ENCODE measurements around the gene WAPL. TPM values are rescaled to one million over a fixed set of nuclear protein-coding genes. Genes with fewer than 3 reads are reported as not detected.

WAPL gene
- total and polyA plus RNA-seq, 9 of the 15 experiments (the other 6 are each of a cell fraction or from before 2014, with no cell fraction given), result 14.3 to 36.4 (median 25.3) TPM

DNA sequence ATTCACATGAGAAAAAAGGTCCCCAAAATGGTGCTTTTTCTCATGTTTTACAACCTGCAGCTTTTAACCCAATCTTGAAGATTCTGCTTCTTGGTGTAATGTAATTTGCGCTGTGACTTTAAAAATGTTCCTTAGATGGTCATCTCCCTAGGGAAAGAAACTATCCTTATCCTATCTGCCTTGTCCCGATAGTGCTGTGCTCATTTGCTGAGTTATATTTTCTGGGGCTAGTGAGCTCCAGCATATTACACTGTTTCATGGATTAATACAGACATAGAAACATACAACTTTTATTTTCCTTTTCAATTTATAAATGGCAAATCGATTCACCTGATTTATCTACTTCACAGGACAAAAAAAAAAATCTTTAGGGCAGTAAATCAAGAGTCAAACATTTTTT, 2.8 kb downstream of the WAPL start (continued):
- TF ChIP-seq, protein P1, sequence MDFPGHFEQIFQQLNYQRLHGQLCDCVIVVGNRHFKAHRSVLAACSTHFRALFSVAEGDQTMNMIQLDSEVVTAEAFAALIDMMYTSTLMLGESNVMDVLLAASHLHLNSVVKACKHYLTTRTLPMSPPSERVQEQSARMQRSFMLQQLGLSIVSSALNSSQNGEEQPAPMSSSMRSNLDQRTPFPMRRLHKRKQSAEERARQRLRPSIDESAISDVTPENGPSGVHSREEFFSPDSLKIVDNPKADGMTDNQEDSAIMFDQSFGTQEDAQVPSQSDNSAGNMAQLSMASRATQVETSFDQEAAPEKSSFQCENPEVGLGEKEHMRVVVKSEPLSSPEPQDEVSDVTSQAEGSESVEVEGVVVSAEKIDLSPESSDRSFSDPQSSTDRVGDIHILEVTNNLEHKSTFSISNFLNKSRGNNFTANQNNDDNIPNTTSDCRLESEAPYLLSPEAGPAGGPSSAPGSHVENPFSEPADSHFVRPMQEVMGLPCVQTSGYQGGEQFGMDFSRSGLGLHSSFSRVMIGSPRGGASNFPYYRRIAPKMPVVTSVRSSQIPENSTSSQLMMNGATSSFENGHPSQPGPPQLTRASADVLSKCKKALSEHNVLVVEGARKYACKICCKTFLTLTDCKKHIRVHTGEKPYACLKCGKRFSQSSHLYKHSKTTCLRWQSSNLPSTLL (IDR thresholded peaks at IDR 0.05), result no peak
- TF ChIP-seq, protein P2, sequence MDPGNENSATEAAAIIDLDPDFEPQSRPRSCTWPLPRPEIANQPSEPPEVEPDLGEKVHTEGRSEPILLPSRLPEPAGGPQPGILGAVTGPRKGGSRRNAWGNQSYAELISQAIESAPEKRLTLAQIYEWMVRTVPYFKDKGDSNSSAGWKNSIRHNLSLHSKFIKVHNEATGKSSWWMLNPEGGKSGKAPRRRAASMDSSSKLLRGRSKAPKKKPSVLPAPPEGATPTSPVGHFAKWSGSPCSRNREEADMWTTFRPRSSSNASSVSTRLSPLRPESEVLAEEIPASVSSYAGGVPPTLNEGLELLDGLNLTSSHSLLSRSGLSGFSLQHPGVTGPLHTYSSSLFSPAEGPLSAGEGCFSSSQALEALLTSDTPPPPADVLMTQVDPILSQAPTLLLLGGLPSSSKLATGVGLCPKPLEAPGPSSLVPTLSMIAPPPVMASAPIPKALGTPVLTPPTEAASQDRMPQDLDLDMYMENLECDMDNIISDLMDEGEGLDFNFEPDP (CRISPR knock-in tag; IDR thresholded peaks at IDR 0.05), result no peak
- TF ChIP-seq, protein P3, sequence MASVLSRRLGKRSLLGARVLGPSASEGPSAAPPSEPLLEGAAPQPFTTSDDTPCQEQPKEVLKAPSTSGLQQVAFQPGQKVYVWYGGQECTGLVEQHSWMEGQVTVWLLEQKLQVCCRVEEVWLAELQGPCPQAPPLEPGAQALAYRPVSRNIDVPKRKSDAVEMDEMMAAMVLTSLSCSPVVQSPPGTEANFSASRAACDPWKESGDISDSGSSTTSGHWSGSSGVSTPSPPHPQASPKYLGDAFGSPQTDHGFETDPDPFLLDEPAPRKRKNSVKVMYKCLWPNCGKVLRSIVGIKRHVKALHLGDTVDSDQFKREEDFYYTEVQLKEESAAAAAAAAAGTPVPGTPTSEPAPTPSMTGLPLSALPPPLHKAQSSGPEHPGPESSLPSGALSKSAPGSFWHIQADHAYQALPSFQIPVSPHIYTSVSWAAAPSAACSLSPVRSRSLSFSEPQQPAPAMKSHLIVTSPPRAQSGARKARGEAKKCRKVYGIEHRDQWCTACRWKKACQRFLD (CRISPR knock-in tag; IDR thresholded peaks at IDR 0.05), result no peak
- no peak for TF ChIP-seq ZNF253 (CRISPR knock-in tag; conservative IDR thresholded peaks at IDR 0.05)
- TF ChIP-seq SIX5 (IDR thresholded peaks at IDR 0.05; ENCODE audit: borderline replicate concordance in 1 of 2, insufficient read depth in 1 of 2, low read depth in 1 of 2, low read length in 2 of 2), result no peak
- no peak for TF ChIP-seq RBM25 (IDR thresholded peaks at IDR 0.05; ENCODE audit: low read depth, low read length, severe bottlenecking)
- TF ChIP-seq ZNF184 (CRISPR knock-in tag; IDR thresholded peaks at IDR 0.05), result no peak

Measured in K562 (cell line).